DOHH2 (cell line): ENCODE data around the gene F13A1.
A peak's percentile ranks its signal among the peaks of the same experiment; 100 is the strongest.

Experiments
- H3F3A ChIP-seq: fragments of 200-600 bp; sonication (generic), shearing (Covaris generic); 2 replicates; pipeline ENCODE4 v1.6.0; 2016; ENCODE audit warnings: antibody characterized with exemption, mild to moderate bottlenecking; ENCODE audit not compliant: control insufficient read depth, insufficient read depth
- H3K27ac ChIP-seq: fragments of 200-600 bp; sonication (generic); 2 replicates; pipeline ENCODE4 v1.5.1; 2014; ENCODE audit warnings: low read depth, mild to moderate bottlenecking, low read length, moderate library complexity
- H3K27me3 ChIP-seq: fragments of 200-600 bp; sonication (generic); 2 replicates; pipeline ENCODE4 v1.6.1; 2014; ENCODE audit warnings: mild to moderate bottlenecking, low read length, mixed read lengths; ENCODE audit not compliant: control insufficient read depth
- H3K36me3 ChIP-seq: fragments of 200-600 bp; sonication (generic); 2 replicates; pipeline ENCODE4 v1.6.1; 2014; ENCODE audit warnings: mild to moderate bottlenecking, low read length, moderate library complexity, mixed read lengths; ENCODE audit not compliant: control insufficient read depth
- H3K4me1 ChIP-seq: fragments of 200-600 bp; sonication (generic); 2 replicates; pipeline ENCODE4 v1.6.1; 2014; ENCODE audit warnings: mild to moderate bottlenecking, low read length, mixed read lengths; ENCODE audit not compliant: control insufficient read depth
- H3K4me2 ChIP-seq: fragments of 200-600 bp; sonication (generic); 2 replicates; pipeline ENCODE4 v1.6.0; 2014; ENCODE audit warnings: mild to moderate bottlenecking, low read length, moderate library complexity
- H3K4me3 ChIP-seq: fragments of 200-600 bp; sonication (generic); 2 replicates; pipeline ENCODE4 v1.5.1; 2014; ENCODE audit warnings: mild to moderate bottlenecking, low read length, mixed read lengths
- H3K79me2 ChIP-seq: fragments of 200-600 bp; sonication (generic); 2 replicates; pipeline ENCODE4 v1.6.1; 2014; ENCODE audit warnings: mild to moderate bottlenecking, low read length, mixed read lengths; ENCODE audit not compliant: control insufficient read depth
- H3K9me2 ChIP-seq: fragments of 200-600 bp; sonication (generic); replicated peaks from 2 replicates; pipeline ENCODE4 v1.6.1; 2014; ENCODE audit warnings: mild to moderate bottlenecking, low read length, mixed read lengths; ENCODE audit not compliant: control insufficient read depth
- H3K9me3 ChIP-seq: fragments of 200-600 bp; sonication (generic); 2 replicates; pipeline ENCODE4 v1.6.1; 2014; ENCODE audit warnings: antibody characterized with exemption, low read length, mixed read lengths; ENCODE audit not compliant: control insufficient read depth, insufficient read depth
- H4K20me1 ChIP-seq: fragments of 200-600 bp; sonication (generic); 2 replicates; pipeline ENCODE4 v1.6.0; 2014; ENCODE audit warnings: low read depth, mild to moderate bottlenecking, antibody characterized with exemption, low read length, moderate library complexity; ENCODE audit not compliant: control insufficient read depth, insufficient read depth
- CTCF ChIP-seq: fragments of 200-600 bp; sonication (generic); IDR thresholded peaks from one replicate; pipeline ENCODE4 v1.5.1; 2014; ENCODE audit warnings: antibody characterized with exemption, mild to moderate bottlenecking, low read depth, low read length; ENCODE audit not compliant: poor library complexity, severe bottlenecking
- EZH2phosphoT487 ChIP-seq: fragments of 200-600 bp; sonication (generic); IDR thresholded peaks from 2 replicates; pipeline ENCODE4 v1.6.1; 2017; ENCODE audit warnings: borderline replicate concordance, mild to moderate bottlenecking, antibody characterized with exemption, low read length, moderate library complexity, mixed read lengths

Gene F13A1

DNA sequence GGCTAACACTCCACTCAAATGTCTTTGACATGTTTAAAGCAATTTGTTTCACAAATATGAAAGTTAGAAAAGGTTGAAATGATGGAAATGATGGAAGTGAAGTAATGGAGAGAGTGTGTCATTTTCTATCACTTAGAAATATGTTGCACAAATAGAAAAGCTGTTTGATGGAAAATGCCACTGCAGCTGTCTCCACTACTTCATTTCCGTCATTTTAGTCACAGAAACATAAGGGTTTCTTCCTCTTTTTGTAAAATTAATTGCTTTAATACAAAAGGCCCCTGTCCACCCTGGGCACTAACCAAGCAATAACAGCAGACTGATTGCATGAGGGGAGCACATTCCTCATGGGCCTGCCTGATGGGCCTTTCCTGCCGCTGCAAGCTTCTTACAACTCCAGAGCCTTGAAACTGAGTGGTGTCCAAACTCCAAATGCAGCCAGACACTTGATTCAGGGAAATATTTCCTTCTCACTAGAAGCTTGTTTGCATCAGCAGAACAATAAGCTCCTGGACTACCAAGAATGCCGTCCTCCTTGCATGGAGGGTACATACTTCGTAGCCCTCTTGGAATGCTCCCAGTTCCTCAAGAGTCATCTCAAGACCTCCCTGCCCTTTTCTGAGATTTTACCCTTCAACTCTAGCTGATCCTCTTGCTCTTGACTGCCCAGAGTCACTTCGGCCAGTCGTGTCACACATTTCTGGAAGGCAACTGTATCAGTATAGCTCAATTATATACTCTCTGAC lies 36.1 kb downstream of the F13A1 start:
- Histone ChIP-seq H3K4me2 (peak overlapping the region; percentile 72), H3K4me3 (peak overlapping the region; percentile 54), H3K27me3 (no peaks in the 10 kb centered on the region), H3F3A (peaks cover 14% of the 10 kb centered on the region), H3K9me3 (no peaks in the 10 kb centered on the region), H3K36me3 (no peaks in the 10 kb centered on the region), H3K79me2 (no peaks in the 10 kb centered on the region), H3K9me2 (no peaks in the 10 kb centered on the region), H4K20me1 (no peaks in the 10 kb centered on the region), H3K4me1 (peaks cover 75% of the 10 kb centered on the region), H3K27ac (peak overlapping the region; percentile 88)
- TF ChIP-seq EZH2phosphoT487 = no peak
- no peak for TF ChIP-seq CTCF

GRCh38 chr6:6283746-6284145 lies 36.7 kb downstream of the F13A1 start:
- Histone ChIP-seq H3F3A (peaks cover 14% of the 10 kb centered on the region), H3K4me1 (peaks cover 68% of the 10 kb centered on the region), H4K20me1 (no peaks in the 10 kb centered on the region), H3K9me2 (no peaks in the 10 kb centered on the region), H3K27me3 (no peaks in the 10 kb centered on the region), H3K36me3 (no peaks in the 10 kb centered on the region), H3K79me2 (no peaks in the 10 kb centered on the region), H3K9me3 (no peaks in the 10 kb centered on the region), H3K27ac (peak overlapping the region; percentile 88), H3K4me2 (peak overlapping the region; percentile 72), H3K4me3 (peak overlapping the region; percentile 54)
- TF ChIP-seq CTCF = no peak
- TF ChIP-seq EZH2phosphoT487 = no peak

GRCh38 chr6:6282716-6283115 lies 37.7 kb downstream of the F13A1 start:
- peaks cover 60% of the 10 kb centered on the region for H3K4me1 ChIP-seq
- H3K27ac ChIP-seq = peak overlapping the region; percentile 88
- H3K4me2 ChIP-seq = peak overlapping the region; percentile 72

More at GRCh38 chr6:6282716-6283115, 37.7 kb downstream of the F13A1 start:
- H3K79me2 ChIP-seq = no peaks in the 10 kb centered on the region
- no peaks in the 10 kb centered on the region for H3K9me2 ChIP-seq
- no peaks in the 10 kb centered on the region for H3K27me3 ChIP-seq
- H3K9me3 ChIP-seq = no peaks in the 10 kb centered on the region
- TF ChIP-seq EZH2phosphoT487 (no peak), CTCF (no peak)
- no peaks in the 10 kb centered on the region for H3K36me3 ChIP-seq
- H3K4me3 ChIP-seq = peak overlapping the region; percentile 54; the same call in 1 of the 2 replicates
- H3F3A ChIP-seq = peaks cover 14% of the 10 kb centered on the region
- no peaks in the 10 kb centered on the region for H4K20me1 ChIP-seq
